Measurements from ENCODE around the gene L2HGDH. TPM values are rescaled to one million over a fixed set of nuclear protein-coding genes. Genes with fewer than 3 reads are reported as not detected.
"Not testable (repeated sequence)": the region's sequence is repeated elsewhere in the genome, so short reads cannot be mapped to it uniquely, and the experiment has no call there.

L2HGDH gene
- 7.7 TPM for total RNA-seq

GRCh38 chr14:50311972-50312733 is at the start of gene L2HGDH, which contains the start of gene DMAC2L:
Gene L2HGDH (minus strand): TSS chr14:50312229. CDS start chr14:50312150, 79 bp downstream.
Gene DMAC2L (plus strand): TSS chr14:50312324. CDS start chr14:50321488, 9,164 bp downstream.
- peak; percentile 92 for DNase-seq (ENCODE audit: low spot score)

- no peak for DNase-seq (ENCODE audit: low spot score)
Observed at GRCh38 chr14:50360851-50361250, 48.8 kb upstream of the L2HGDH start.

- DNase-seq (ENCODE audit: low spot score), result no peak
Observed at GRCh38 chr14:50360093-50360492, 48.1 kb upstream of the L2HGDH start.

GRCh38 chr14:50359631-50360030 is 47.6 kb upstream of the L2HGDH start:
- no peak for DNase-seq (ENCODE audit: low spot score)

- no peak for DNase-seq (ENCODE audit: low spot score)
Observed at GRCh38 chr14:50357753-50358395, 45.8 kb upstream of the L2HGDH start.

- DNase-seq (ENCODE audit: low spot score), result no peak
Observed at GRCh38 chr14:50357124-50357523, 45.1 kb upstream of the L2HGDH start.

GRCh38 chr14:50356283-50356682 is 44.3 kb upstream of the L2HGDH start:
- not testable (repeated sequence) for DNase-seq (ENCODE audit: low spot score)

GRCh38 chr14:50355692-50356091 is 43.7 kb upstream of the L2HGDH start:
- no peak for DNase-seq (ENCODE audit: low spot score)

GRCh38 chr14:50354527-50354926 is 42.5 kb upstream of the L2HGDH start:
- no peak for DNase-seq (ENCODE audit: low spot score)

- no peak for DNase-seq (ENCODE audit: low spot score)
Observed at GRCh38 chr14:50353126-50353525, 41.1 kb upstream of the L2HGDH start.

GRCh38 chr14:50352584-50352983 is 40.6 kb upstream of the L2HGDH start:
- DNase-seq (ENCODE audit: low spot score), result no peak

- no peak for DNase-seq (ENCODE audit: low spot score)
Observed at GRCh38 chr14:50350975-50351374, 38.9 kb upstream of the L2HGDH start.

GRCh38 chr14:50348933-50349332 is 36.9 kb upstream of the L2HGDH start:
- no peak for DNase-seq (ENCODE audit: low spot score)

- no peak for DNase-seq (ENCODE audit: low spot score)
Observed at GRCh38 chr14:50347521-50347920, 35.5 kb upstream of the L2HGDH start.

GRCh38 chr14:50345846-50346422 is 33.9 kb upstream of the L2HGDH start:
- no peak for DNase-seq (ENCODE audit: low spot score)

- DNase-seq (ENCODE audit: low spot score), result no peak
Observed at GRCh38 chr14:50344876-50345563, 33.0 kb upstream of the L2HGDH start.

GRCh38 chr14:50344116-50344775 is 32.2 kb upstream of the L2HGDH start:
- no peak for DNase-seq (ENCODE audit: low spot score)

- DNase-seq (ENCODE audit: low spot score), result no peak
Observed at GRCh38 chr14:50343434-50343833, 31.4 kb upstream of the L2HGDH start.

- peak; percentile 61 for DNase-seq (ENCODE audit: low spot score)
Observed at GRCh38 chr14:50342221-50343078, 30.4 kb upstream of the L2HGDH start.

- DNase-seq (ENCODE audit: low spot score), result no peak
Observed at GRCh38 chr14:50340963-50341362, 28.9 kb upstream of the L2HGDH start.

- DNase-seq (ENCODE audit: low spot score), result no peak
Observed at GRCh38 chr14:50340045-50340444, 28.0 kb upstream of the L2HGDH start.

Data from mucosa of gallbladder (tissue), 1 donor.